Measurements from ENCODE around the gene TTLL8. TPM values are rescaled to one million over a fixed set of nuclear protein-coding genes. Genes with fewer than 3 reads are reported as not detected.

Gene TTLL8
- total and polyA plus RNA-seq, 2 of the 8 experiments (the other 6 are each of a cell fraction or from before 2014, with no cell fraction given), result not detected

DNA sequence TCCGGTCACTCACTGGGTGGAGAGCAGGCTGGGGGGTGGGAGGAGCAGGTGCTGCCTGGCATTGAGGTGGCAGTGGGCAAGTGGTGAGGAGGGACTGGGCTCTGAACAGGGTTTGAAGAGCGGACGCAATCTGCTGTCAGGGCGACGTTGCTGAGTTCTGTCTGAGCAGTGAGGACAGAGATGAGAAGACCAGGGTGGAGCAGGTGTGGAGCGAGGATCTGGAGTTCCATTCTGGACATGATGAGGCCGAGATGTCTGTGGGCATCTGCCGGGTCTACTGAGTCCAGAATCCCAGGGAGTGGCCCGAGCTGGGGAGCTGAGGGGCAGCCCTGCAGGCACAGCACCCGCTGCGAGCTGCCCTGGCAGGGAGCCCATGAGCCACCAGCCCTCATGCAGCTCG lies 29.5 kb upstream of the TTLL8 start:
- Histone ChIP-seq H2BK15ac (ENCODE audit: low read length) (no peak overlapping the region), H3K4ac (replicated peaks; ENCODE audit: insufficient read length, low read depth, low read length) (no peak overlapping the region), H3K4me3 (ENCODE audit: extremely low read depth in 1 of 4, insufficient read depth in 2 of 4, low read depth in 3 of 4, low read length in 4 of 4) (no peak overlapping the region), H3K14ac (ENCODE audit: insufficient read length) (no peak overlapping the region), H2AK5ac (ENCODE audit: low read depth, low read length) (no peak overlapping the region), H2BK5ac (ENCODE audit: low read depth, low read length) (no peak overlapping the region), H3K9me3 (ENCODE audit: insufficient read depth in 2 of 2, low read depth in 1 of 2, low read length in 1 of 2) (peaks cover 0 to 7% of the 10 kb centered on the region in 2 experiments; a peak in 1 of 4 replicates), H3K4me2 (ENCODE audit: insufficient read depth in 1 of 2, low read depth in 2 of 2, low read length in 2 of 2) (no peak overlapping the region), H2BK12ac (ENCODE audit: low read depth, low read length) (no peak overlapping the region), H4K91ac (replicated peaks; ENCODE audit: insufficient read length, low read length) (no peak overlapping the region), H4K5ac (ENCODE audit: insufficient read length, low read depth, low read length) (no peak overlapping the region), H3K23ac (ENCODE audit: insufficient read length) (no peak overlapping the region), H3K79me1 (ENCODE audit: low read depth, low read length) (no peaks in the 10 kb centered on the region), H4K8ac (ENCODE audit: extremely low read depth, insufficient read depth, low read length) (no peak overlapping the region), H2BK120ac (replicated peaks; ENCODE audit: low read depth, low read length) (no peak overlapping the region), H3K36me3 (ENCODE audit: control insufficient read depth in 2 of 4, insufficient read depth in 4 of 4, low read length in 3 of 4) (no peaks in the 10 kb centered on the region), H3K79me2 (ENCODE audit: control insufficient read depth in 1 of 2, insufficient read depth in 2 of 2, low read length in 2 of 2) (no peaks in the 10 kb centered on the region), H3K56ac (replicated peaks; ENCODE audit: insufficient read length, low read depth, low read length) (no peak overlapping the region), H2BK20ac (ENCODE audit: low read length) (no peak overlapping the region), H3K27me3 (replicated peaks in 1 of 4; ENCODE audit: control insufficient read depth in 3 of 4, extremely low read depth in 1 of 4, insufficient read depth in 3 of 4, low read length in 3 of 4) (no peaks in the 10 kb centered on the region; a peak in 2 of 7 replicates), H3K9ac (replicated peaks in 1 of 4; ENCODE audit: extremely low read depth in 1 of 4, low read depth in 3 of 4, low read length in 3 of 4) (no peak overlapping the region), H3K23me2 (ENCODE audit: low read depth, low read length) (no peaks in the 10 kb centered on the region), H3K27ac (ENCODE audit: low read depth, low read length) (no peak overlapping the region), H2AFZ (ENCODE audit: low read length) (no peak overlapping the region), H3K4me1 (replicated peaks in 1 of 4; ENCODE audit: control insufficient read depth in 3 of 4, insufficient read depth in 4 of 4, low read length in 3 of 4) (peaks cover 0 to 14% (median 7%) of the 10 kb centered on the region in 4 experiments; a peak in 5 of 7 replicates), H4K20me1 (replicated peaks in 1 of 2; ENCODE audit: control insufficient read depth in 1 of 2, insufficient read depth in 2 of 2, low read length in 2 of 2) (peaks cover 0 to 2% of the 10 kb centered on the region in 2 experiments), H3K18ac (ENCODE audit: extremely low read depth, low read length) (no peak overlapping the region)
- no peak for FAIRE-seq
- ChIA-PET POLR2A (ENCODE audit: partially characterized antibody) (no interaction called here), CTCF (ENCODE audit: partially characterized antibody) (no interaction called here)
- WGBS, 2 experiments (ENCODE audit: extremely low coverage in 1 of 2, insufficient coverage in 1 of 2, insufficient read length in 1 of 2, insufficient replicate concordance in 2 of 2, low coverage in 1 of 2, low lambda C conversion rate in 2 of 2, missing lambda C conversion rate in 1 of 2), result 85% methylated on average over 12 of the region's 12 CpGs; no CpG with 5 or more reads in 1 of the 2 experiments
- no peak for DNase-seq (ENCODE audit: low read depth in 1 of 2, low spot score in 2 of 2)
- TF ChIP-seq SIRT6 (IDR thresholded peaks at IDR 0.05; ENCODE audit: low read length) (no peak), GABPA (IDR thresholded peaks at IDR 0.05; ENCODE audit: borderline replicate concordance, insufficient read depth, low read length) (no peak), TAF7 (optimal IDR thresholded peaks at IDR 0.05; ENCODE audit: borderline replicate concordance, low read depth, low read length) (no peak), EP300 (IDR thresholded peaks at IDR 0.05; ENCODE audit: borderline replicate concordance in 1 of 2, low read depth in 2 of 2, low read length in 2 of 2) (no peak), TEAD4 (IDR thresholded peaks at IDR 0.05; ENCODE audit: low read depth, low read length) (no peak)

Measured in H1 (cell line).